HG03095 (cell line): ENCODE results near the gene ENO3.

Experiments
- ATAC-seq: cut with Tn5 transposase; IDR thresholded peaks from one replicate; pipeline ENCODE4 v1.9.1; 2021; ENCODE audit warnings: moderate library complexity; ENCODE audit not compliant: unreplicated experiment

ENO3 gene

GRCh38 chr17:5003214-5003867 is 52.4 kb downstream of the ENO3 start:
- no peak for ATAC-seq
